SK-MEL-5 (cell line): ENCODE data around the gene CLCN3. TPM values are rescaled to one million over a fixed set of nuclear protein-coding genes. Genes with fewer than 3 reads are reported as not detected.

Source experiments
- DNase-seq: peaks from one replicate; pipeline ENCODE4 v3.0.0-alpha.2; 2016; ENCODE audit warnings: low read depth, low spot score
- in situ Hi-C: cut with HindIII; loops from 2 replicates; pipeline ENCODE4 v1.10.0; 2016; ENCODE audit warnings: low sequenced_read_pairs, high pct_unique_total_duplicates, low pct_unique_long_range_greater_than_20kb
- total RNA-seq: library from RNA; depleted of rRNA; stranded (reverse); fragments of >200 nt; shearing (Covaris generic); gene quantifications from 2 replicates; pipeline ENCODE4 v1.2.3, GENCODE V29; 2014

CLCN3 gene
- total RNA-seq, 1 experiment from 2014 or later = 54.5 TPM

DNA sequence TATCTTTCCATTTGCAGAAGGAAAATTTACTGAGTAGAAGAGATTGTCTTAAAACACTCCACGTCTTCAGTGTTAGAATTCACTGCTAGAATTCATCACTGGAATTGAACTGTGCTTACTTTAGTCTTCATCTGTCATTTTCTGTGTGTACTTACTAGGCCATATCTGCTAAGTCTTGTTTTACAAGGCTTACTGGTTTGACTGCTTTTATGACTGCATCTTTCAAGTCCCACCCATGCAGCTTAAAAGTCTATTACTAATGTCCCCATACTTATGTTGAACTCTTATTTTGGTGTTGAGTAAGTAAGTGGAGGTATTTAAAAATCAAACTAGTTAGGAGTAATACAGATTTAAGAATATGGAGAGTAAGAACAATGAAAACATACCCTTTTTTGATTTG lies 14.6 kb downstream of the CLCN3 start:
- no peak for DNase-seq
- in situ Hi-C loops = no loop called here

DNA sequence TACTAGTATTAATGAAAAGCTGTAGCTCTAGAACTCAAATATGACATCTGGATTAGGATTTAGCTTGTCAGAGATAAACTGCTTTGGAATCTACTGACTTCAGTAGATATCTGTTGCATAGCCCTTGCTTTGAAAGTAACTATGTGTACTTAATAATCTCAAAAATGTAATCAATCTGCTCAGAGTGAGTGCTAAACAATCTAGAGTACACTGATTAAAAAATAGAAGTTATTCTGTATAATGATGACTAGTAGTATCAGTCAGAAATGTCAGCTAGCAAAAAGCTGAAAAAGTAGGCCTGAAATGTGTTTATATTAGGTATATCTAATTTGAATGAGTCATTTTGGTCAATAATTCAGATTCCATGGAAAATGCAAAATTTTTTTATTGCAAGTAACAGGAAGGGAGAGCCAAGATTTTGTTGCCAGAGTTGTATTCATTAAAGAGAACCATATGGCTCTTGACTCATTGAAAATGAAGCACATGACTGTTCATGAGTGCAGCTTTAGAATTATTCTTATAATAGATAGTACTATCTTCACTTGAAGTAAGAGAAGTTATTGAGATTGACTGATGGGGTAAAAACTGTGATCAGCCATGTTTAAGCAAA lies 20.0 kb downstream of the CLCN3 start:
- in situ Hi-C loops = no loop called here
- peak; percentile 80 for DNase-seq

DNA sequence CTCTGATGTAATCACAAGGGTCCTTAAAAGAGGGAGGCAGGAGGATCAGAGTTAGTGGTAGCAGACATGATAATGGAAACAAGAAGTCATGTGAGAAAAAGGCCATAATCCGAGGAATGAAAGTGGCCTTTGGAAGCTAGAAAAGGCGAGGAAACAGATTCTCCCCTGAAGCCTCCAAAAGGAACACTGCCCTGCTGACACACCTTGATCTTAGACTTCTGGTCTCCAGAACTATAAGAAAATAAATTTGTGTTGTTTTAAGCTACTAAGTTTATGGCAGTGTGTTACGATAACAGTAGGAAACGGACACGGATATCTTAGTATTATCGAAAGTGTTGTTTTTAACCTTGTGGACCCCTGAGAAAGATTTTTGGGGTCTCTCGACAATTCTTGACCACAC lies 24.4 kb downstream of the CLCN3 start:
- DNase-seq = no peak
- in situ Hi-C loops = no loop called here

DNA sequence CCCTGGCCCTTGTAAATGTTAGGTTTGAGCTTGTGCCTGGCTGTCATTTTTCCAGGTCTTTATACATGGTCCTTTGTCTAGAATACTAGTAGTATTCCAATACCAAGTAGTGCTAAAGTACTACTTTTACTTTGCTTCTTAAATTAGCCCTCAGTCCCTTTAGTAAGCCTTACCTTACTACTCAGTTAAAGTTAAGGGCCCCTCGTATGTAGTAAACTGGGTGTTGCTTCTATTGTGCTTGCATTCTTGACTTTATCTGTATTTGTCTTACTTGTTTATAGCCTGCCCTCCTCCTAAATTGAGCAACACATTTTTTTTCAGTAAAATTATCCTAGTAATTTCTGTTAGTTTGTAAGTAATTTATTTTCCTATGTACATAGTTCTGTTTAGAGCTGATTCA lies 25.2 kb downstream of the CLCN3 start:
- DNase-seq = no peak
- in situ Hi-C loops = no loop called here

DNA sequence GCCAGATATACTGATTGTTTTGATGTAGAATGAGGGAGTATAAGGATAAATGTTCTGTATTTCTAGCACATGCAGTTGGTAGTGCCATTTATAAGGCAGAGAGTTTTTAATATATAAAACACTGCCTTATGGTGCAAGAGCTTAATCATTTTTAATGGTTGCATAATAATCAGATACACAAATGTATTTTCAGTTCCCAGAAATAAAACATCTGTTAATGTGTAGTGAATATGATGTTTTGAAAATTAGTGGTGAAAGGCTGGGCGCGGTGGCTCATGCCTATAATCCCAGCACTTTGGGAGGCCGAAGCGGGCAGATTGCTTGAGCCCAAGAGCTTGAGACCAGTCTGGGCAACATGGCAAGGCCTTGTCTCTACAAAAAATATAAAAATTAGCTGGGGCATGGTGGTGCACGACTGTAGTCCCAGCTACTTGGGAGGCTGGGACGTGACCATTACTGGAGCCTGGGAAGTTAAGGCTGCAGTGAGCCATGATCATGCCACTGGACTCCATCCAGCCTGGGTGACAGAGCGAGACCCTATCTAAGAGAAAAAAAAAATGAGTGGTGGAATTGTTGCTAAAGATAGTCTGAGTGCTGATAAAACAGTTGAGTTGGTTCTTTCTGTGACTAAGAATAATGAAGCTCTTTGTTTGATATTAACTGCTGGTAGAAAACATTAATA lies 29.3 kb downstream of the CLCN3 start:
- in situ Hi-C loops = no loop called here
- peak; percentile 78 for DNase-seq

DNA sequence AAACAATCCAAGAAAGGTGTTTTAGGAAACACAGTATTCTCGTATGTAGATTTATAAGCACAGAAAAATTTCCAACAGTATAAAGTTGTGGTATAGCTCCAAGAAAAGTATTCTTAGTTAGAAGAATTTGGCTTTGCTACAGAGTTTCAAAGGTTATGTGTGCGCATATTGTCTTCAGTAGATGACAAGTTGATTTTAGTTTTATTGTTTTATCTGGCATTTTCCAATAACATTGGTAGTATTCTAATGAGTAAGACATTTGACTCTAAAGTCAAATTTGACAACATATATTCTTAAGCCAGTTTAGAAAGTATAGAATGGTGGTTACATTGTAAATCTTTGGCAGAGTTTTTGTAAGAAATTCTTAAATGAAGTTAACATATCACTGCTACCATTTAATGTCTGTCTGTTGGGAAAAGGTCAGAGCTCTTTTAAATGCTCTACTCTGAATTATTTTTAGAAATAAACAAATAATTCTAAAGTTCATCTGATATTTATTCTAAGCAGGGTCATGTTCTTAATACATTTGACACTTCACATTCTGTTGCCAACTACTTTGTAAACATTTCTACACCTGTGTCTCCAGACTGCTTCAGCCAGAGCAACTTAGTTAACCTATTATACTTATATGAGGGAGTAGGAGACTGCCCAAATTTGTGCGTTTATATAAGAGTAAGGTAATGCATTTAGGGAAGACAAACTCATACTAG lies 30.0 kb downstream of the CLCN3 start:
- in situ Hi-C loops = no loop called here
- no peak for DNase-seq

DNA sequence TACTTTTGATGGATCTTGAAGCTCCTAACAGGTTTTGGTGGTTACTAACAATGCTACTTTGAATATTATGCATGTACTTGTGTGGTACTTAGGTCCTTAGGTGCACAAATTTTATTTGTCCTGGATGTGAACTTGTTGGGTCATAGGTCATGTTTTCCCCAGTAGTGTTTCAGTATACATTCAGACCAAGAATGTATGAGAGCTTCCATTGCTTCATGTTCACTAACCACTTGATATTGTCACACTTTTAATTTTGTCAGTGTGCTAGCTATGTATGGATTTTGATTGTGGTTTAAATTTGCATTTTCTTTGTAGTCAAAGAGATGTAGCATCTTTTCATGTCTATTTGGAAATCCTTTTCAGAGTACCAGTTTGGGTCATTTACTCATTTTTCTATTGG lies 32.2 kb downstream of the CLCN3 start:
- DNase-seq = no peak
- in situ Hi-C loops = no loop called here

DNA sequence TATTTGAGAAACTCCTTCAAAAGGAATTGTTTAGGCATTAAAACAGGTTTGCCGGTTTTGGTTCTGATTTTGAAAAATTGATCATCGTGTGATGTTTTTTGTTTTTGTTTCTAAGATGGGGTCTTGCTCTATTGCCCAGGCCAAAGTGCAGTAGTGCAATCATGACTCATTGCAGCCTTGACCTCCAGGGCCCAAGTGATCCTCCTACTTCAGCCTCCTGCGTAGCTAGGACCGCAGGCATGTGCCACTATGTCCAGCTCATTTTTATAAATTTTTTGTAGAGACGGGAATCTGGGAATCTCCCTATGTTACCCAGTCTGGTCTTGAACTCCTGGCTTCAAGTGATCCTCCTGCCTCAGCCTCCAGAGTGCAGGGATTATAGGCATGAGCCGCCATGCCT lies 35.0 kb downstream of the CLCN3 start:
- in situ Hi-C loops = no loop called here
- no peak for DNase-seq

DNA sequence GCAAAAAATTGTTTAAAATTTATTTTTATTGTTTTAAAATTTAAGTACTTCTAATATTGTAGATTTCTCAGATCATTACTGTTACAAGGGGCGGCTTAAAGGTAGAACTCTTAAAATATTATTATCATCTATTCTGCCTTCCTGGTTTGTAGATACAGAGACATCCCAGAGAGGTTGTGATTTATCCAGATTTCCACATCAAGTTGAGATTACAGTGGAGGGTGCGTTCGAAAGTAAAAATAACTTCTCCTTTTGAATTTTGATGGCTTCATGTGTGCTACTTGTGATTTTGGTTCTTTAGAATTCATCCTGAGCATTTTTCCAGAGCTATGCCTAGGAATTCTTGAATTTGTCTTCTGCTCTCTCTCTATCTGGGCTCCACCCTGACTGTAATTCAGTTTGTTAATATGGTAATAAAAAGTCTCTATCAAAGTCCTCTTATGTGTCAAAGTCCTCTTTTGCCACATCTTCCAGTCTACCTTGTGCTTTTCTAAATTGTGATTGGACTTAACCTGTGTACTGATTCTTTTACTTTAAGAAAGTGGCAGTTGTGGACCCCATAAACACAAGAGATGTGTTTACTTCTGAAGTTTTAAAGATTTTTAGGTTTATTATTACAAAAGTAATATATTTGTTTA lies 37.2 kb downstream of the CLCN3 start:
- DNase-seq = no peak
- in situ Hi-C loops = no loop called here

DNA sequence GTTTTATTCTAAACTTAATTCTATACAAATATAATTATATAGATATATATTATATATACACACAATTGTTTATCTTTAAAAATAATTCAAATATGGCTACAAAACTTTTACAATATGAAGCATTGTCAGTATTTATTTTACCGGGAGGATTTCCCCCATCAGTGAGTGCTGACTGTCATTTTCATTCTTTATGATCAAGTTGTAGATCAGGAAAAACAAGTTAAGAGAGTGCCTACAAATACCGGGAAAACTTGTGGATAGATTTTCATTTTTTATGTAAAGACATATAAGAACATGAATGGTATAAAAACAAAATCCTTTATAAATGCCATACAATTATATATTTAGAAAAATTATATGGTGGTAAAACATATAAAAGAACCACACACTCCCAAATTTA lies 37.8 kb downstream of the CLCN3 start:
- in situ Hi-C loops = no loop called here
- DNase-seq = no peak

DNA sequence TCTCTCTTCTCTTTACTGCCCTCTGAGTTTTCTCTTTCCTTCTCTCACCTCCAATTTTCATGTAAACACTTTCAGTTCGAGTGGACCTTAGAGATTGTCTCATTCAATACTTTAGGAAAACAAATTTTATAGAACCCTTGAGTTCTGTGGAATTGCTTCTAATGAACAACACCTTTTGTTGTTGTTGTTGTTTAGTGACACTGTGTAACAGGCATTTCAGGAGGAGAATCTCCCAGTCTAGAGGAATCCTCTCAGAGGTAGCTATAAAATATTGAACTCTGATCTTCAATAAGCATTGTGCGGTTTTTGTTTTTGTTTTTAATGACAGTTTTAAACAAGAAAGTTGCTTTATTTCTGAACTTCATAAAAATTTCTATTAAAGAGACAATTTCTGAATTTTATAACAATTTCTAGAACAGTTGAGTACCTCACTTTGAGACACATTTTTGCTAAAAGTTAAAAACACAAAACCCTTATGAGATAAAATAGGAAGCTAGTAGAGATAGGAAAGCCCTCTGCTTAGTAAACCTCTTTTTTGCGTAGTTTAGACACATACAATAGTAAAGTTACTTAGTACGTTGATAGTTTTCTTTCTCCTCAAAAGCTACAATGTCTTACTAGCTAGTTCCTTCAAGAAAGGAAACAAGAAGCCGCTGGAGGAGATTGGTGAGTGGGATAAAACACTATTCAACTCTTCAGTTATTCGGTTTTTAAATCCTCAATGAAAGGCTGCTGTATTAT lies 38.8 kb downstream of the CLCN3 start:
- DNase-seq = peak; percentile 25
- in situ Hi-C loops = no loop called here

DNA sequence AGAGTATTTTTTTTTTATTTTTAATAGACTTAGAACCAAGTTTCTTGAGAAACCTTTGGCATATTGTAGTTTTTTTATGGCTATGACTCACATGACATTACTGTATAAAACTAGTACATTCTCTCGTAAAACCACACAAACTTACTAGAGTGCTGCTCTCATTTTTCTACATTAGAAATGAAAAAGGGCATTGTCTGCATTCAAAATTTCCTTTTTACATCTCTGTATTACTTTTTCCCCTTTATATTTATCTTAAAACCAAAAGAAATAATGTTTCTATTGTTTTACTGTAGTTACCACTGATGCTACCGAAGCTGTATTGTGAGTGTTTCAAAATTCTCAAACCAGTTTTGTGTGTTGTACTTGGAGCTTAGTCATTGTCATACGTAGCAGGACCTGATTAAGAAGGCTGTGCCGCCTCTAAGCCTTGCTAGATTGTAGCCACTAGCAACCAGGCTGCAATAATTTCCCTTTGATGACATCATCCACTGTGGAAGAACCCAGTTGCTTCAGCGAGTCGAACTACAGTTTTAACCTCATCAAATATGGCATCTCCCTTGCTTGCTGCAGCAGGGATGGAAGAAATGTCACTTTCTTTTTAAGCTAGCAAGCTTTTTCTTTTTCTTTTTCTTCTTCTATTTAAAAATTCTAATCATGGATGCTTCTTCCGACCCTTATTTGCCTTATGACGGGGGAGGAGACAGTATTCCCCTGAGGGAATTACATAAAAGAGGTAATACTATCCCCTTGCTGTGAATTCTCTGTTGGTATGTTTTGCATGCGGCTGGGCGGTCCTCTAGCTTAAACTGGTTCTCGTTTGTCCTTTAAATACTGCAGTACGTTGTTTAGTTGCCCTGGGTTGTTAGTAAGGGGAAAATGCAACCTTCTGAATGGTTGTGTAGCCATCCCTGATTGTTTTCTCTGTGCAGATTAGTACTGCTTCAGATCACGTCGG lies 39.6 kb downstream of the CLCN3 start:
- DNase-seq = peak; percentile 98
- in situ Hi-C loops = no loop called here

DNA sequence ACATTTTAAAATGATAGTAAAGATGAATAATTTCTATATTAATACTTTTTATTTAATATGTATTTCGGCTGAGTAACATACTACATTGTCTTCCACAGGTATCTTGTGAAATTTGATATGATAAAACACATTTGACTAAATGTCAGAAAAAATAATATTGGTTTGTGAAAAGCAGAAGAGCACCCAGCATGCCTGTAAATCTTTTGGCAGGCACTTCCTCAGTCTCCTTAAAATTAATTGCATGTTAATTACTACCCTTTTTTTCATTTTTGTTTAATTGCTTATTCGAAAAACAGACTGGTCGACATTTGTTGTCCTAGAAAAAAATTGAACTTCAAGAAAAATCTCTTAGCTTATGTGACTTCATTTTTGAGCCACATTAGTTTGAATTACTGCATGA lies 40.6 kb downstream of the CLCN3 start:
- DNase-seq = no peak
- in situ Hi-C loops = no loop called here

DNA sequence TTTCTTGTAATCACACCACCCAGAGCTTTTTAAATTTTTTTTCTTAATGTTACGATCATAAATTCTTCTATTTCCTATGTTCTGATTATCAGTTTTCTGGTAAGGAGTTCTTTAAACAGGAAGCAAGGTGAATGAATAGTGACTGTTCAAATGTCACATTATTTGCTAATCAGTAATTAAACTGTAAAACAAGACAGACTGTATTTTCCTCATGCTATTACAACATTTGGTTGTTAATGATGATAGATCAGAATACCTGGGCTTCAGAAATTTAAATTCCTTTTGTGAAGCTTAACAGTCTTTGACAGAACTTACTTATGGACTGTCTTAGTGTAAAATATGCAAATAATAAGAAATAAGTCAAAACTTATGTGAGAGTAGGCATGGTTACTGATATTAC lies 41.4 kb downstream of the CLCN3 start:
- no peak for DNase-seq
- in situ Hi-C loops = no loop called here

DNA sequence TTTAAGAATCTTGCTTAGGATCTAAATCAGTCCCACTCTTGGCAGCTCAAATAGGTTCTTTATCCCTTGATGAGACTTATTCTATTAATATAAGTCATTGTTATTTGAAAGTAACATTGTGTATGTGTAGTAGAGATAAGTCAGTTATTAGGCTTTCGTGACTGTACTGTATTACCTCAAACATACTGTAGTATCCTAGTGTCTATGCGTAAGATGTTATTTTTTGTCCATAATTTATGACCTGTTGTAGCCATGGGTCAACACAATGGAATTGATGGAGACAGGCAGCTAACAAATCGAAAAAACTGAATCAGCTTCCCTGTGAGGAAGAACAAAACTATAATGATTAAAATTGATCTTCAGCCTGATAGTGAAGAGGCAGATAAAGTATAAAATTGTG lies 41.8 kb downstream of the CLCN3 start:
- DNase-seq = no peak
- in situ Hi-C loops = no loop called here

DNA sequence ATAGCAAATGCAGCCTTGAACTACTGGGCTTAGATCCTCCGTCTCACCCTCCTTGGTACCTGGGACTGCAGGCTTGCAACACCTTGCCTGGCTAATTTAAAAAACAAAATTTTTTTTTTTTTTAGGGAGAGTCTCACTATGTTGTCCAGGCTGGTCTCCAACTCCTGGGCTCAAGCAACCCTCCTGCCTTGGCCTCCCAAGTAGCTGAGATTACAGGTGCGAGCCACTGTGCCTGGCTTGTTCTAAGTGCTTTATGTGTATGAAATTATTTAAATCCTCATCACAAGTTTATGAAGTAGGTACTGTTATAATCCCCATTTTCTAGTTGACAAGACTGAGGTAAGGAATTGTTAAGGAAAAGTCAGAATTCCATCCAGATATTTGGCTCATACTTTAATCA lies 43.0 kb downstream of the CLCN3 start:
- DNase-seq = no peak
- in situ Hi-C loops = no loop called here

DNA sequence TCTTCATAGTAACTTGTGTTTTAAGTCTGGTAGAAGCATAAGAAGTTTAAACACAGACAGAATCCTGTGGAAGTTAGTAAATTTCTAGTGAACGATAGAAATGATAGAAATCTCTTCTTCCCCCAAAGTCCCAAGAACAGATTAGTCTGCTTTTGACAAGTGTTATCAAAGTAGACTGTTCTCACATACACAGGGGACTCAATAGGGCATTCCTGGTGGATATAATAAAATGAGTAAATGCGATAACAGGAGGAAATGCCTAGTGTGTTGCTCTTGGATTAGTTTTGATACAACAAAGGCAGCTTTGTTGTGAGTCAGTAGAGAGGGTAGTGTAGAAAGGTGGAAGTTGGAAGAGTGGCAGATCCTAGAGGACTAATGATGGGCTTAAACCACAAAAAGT lies 43.5 kb downstream of the CLCN3 start:
- in situ Hi-C loops = no loop called here
- DNase-seq = peak; percentile 74
